Panc1 (cell line): ENCODE data around the gene MRPL33. TPM values are rescaled to one million over a fixed set of nuclear protein-coding genes. Genes with fewer than 3 reads are reported as not detected.

Source experiments
- ATAC-seq: fragments of 200-7000 bp; cut with Tn5 transposase; 2 replicates; pipeline ENCODE4 v1.9.1; 2020; ENCODE audit warnings: mild to moderate bottlenecking, moderate library complexity
- BruUV-seq: library from RNA; stranded (reverse); fragments of 400-500 nt; replicated peaks from 2 replicates; lab custom pipeline; 2021; lab: Mats Ljungman, UMichigan
- CTCF ChIA-PET: fragments of 300-600 bp; sonication (Branson Sonifier 250); formaldehyde crosslinking; loops from one replicate; lab custom pipeline; 2022; ENCODE audit warnings: antibody characterized with exemption; lab: Charles Lee
- POLR2A ChIA-PET: fragments of 300-600 bp; sonication (Branson Sonifier 250); formaldehyde crosslinking; loops from one replicate; lab custom pipeline; 2022; ENCODE audit warnings: antibody characterized with exemption; lab: Charles Lee
- DNase-seq: peaks from one replicate; pipeline ENCODE4 v3.0.0-alpha.2; 2010; ENCODE audit warnings: low read depth, low spot score
- H3K27ac ChIP-seq: 2 replicates; pipeline ENCODE4 v1.5.1; 2011; ENCODE audit warnings: mild to moderate bottlenecking, low read length, inconsistent platforms
- H3K27me3 ChIP-seq: fragments of 200-500 bp; sonication (Bioruptor generic); 2 replicates; pipeline ENCODE4 v1.6.0; 2014; ENCODE audit warnings: low read length, inconsistent platforms; ENCODE audit not compliant: control insufficient read depth, insufficient read depth
- H3K36me3 ChIP-seq: fragments of 200-500 bp; sonication (Bioruptor generic); 2 replicates; pipeline ENCODE4 v1.5.1; 2014; ENCODE audit warnings: inconsistent platforms, mild to moderate bottlenecking, low read length, moderate library complexity; ENCODE audit not compliant: control insufficient read depth, insufficient read depth
- H3K4me1 ChIP-seq: 2 replicates; pipeline ENCODE4 v1.5.1; 2011; ENCODE audit warnings: inconsistent platforms, mild to moderate bottlenecking, low read length, moderate library complexity; ENCODE audit not compliant: control insufficient read depth, insufficient read depth
- H3K4me3 ChIP-seq, 2 experiments: 2 replicates each; pipeline ENCODE4 v1.5.1; 2011 to 2012; ENCODE audit warnings: low read depth in 2 of 2, low read length in 2 of 2, mild to moderate bottlenecking in 2 of 2, inconsistent platforms in 1 of 2, moderate library complexity in 1 of 2
- H3K9me3 ChIP-seq: fragments of 200-500 bp; sonication (Bioruptor generic); 2 replicates; pipeline ENCODE4 v1.5.1; 2014; ENCODE audit warnings: low read depth, mild to moderate bottlenecking, inconsistent platforms, low read length, moderate library complexity; ENCODE audit not compliant: control insufficient read depth, insufficient read depth
- CTCF ChIP-seq: fragments of 450-650 bp; IDR thresholded peaks from 2 replicates; pipeline ENCODE4 v1.5.1; 2017; ENCODE audit warnings: mild to moderate bottlenecking
- POLR2AphosphoS5 ChIP-seq: IDR thresholded peaks from 2 replicates; pipeline ENCODE4 v1.6.1; 2012; ENCODE audit warnings: mild to moderate bottlenecking, low read depth, low read length, moderate library complexity
- SIN3A ChIP-seq: IDR thresholded peaks from 2 replicates; pipeline ENCODE4 v1.6.1; 2012; ENCODE audit warnings: low read depth, mild to moderate bottlenecking, low read length, moderate library complexity, borderline replicate concordance; ENCODE audit not compliant: insufficient read depth
- TCF7L2 ChIP-seq: IDR thresholded peaks from 2 replicates; pipeline ENCODE4 v1.6.1; 2011; ENCODE audit warnings: mild to moderate bottlenecking, low read depth, low read length, inconsistent platforms
- in situ Hi-C: cut with HindIII; loops from 2 replicates; pipeline ENCODE4 v1.10.0; 2016; ENCODE audit warnings: low sequenced_read_pairs, low pct_unique_long_range_greater_than_20kb
- intact Hi-C: fragments of 100-400 bp; cut with micrococcal nuclease; formaldehyde crosslinking; loops from one replicate; pipeline ENCODE4 v1.10.0; 2022; ENCODE audit not compliant: unreplicated experiment
- total RNA-seq: library from RNA; stranded (reverse); gene quantifications from one replicate; pipeline ENCODE4 v1.2.1, GENCODE V29; 2021; ENCODE audit not compliant: unreplicated experiment
- TF ChIP-seq, protein P1 (sequence below), 2 experiments: IDR thresholded peaks; 2 replicates each; pipeline ENCODE4 v1.6.1; 2011 to 2012; ENCODE audit warnings: low read depth in 2 of 2, control low read depth in 1 of 2, low read length in 1 of 2, mild to moderate bottlenecking in 1 of 2, moderate library complexity in 1 of 2; ENCODE audit not compliant: insufficient read depth in 1 of 2

Gene MRPL33
- total RNA-seq, 1 experiment from 2014 or later = 61.6 TPM

DNA sequence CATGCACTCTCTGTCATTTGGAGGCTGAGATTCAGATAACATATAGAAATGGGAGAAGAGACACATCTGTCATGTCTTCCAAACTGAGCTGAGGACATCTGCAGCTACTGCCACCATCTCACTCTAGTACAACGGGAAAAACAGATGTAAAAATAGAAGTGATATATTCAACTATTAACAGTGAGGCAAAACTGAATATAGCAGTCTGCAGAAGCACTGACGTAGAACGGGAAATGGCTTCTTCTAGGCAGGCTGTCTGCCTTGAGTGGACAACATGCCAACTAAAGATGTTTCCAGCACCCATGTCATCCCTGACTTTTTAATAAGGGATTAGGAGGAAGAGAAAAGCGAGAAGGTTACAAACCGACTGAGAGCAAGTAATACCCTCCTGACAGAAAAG, 51.6 kb downstream of the MRPL33 start:
- in situ Hi-C loops = no loop called here
- intact Hi-C loops = no loop called here
- no peak for TF ChIP-seq TCF7L2
- Histone ChIP-seq H3K27ac (no peak overlapping the region), H3K4me1 (no peaks in the 10 kb centered on the region), H3K36me3 (no peaks in the 10 kb centered on the region), H3K4me3 (no peak overlapping the region), H3K9me3 (no peaks in the 10 kb centered on the region), H3K27me3 (no peaks in the 10 kb centered on the region)
- no peak for ATAC-seq
- no TSS peak for BruUV-seq
- CTCF ChIA-PET = no interaction called here
- POLR2A ChIA-PET = no interaction called here
- DNase-seq = no peak

GRCh38 chr2:27823569-27823968, 52.0 kb downstream of the MRPL33 start:
- POLR2A ChIA-PET = no interaction called here
- H3K27me3 ChIP-seq = no peaks in the 10 kb centered on the region
- CTCF ChIA-PET = no interaction called here
- no peaks in the 10 kb centered on the region for H3K9me3 ChIP-seq
- no peaks in the 10 kb centered on the region for H3K4me1 ChIP-seq
- H3K4me3 ChIP-seq = no peak overlapping the region
- no peak overlapping the region for H3K27ac ChIP-seq
- no peak for ATAC-seq
- intact Hi-C loops = no loop called here
- BruUV-seq = no TSS peak
- H3K36me3 ChIP-seq = no peaks in the 10 kb centered on the region
- in situ Hi-C loops = no loop called here
- peak; percentile 14; the same call in 1 of the 2 replicates for TF ChIP-seq CTCF
- TF ChIP-seq, protein P1, sequence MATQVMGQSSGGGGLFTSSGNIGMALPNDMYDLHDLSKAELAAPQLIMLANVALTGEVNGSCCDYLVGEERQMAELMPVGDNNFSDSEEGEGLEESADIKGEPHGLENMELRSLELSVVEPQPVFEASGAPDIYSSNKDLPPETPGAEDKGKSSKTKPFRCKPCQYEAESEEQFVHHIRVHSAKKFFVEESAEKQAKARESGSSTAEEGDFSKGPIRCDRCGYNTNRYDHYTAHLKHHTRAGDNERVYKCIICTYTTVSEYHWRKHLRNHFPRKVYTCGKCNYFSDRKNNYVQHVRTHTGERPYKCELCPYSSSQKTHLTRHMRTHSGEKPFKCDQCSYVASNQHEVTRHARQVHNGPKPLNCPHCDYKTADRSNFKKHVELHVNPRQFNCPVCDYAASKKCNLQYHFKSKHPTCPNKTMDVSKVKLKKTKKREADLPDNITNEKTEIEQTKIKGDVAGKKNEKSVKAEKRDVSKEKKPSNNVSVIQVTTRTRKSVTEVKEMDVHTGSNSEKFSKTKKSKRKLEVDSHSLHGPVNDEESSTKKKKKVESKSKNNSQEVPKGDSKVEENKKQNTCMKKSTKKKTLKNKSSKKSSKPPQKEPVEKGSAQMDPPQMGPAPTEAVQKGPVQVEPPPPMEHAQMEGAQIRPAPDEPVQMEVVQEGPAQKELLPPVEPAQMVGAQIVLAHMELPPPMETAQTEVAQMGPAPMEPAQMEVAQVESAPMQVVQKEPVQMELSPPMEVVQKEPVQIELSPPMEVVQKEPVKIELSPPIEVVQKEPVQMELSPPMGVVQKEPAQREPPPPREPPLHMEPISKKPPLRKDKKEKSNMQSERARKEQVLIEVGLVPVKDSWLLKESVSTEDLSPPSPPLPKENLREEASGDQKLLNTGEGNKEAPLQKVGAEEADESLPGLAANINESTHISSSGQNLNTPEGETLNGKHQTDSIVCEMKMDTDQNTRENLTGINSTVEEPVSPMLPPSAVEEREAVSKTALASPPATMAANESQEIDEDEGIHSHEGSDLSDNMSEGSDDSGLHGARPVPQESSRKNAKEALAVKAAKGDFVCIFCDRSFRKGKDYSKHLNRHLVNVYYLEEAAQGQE (IDR thresholded peaks at IDR 0.05; ENCODE audit: insufficient read depth in 1 of 2, low read depth in 2 of 2, low read length in 1 of 2) = no peak
- no peak for DNase-seq

DNA sequence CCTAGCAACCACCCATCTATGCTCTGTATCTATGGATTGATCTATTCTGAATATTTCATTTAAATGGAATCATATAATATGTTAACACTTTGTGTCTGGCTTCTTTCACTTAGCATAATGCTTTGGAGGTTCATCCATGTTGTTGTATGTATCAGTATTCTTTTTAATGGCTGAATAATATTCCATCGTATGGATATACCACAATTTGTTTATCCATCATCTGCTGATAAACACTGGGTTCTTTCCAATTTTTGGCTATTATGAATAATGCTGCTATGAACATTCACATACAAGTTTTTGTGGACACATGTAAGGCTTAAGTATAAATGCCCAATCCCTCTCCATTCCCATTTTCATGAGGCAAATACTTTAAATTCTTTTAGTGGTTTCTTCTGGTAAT, 52.9 kb downstream of the MRPL33 start:
- no peaks in the 10 kb centered on the region for H3K27me3 ChIP-seq
- CTCF ChIA-PET = no interaction called here
- intact Hi-C loops = no loop called here
- no peak overlapping the region for H3K4me3 ChIP-seq
- no peaks in the 10 kb centered on the region for H3K9me3 ChIP-seq
- no peaks in the 10 kb centered on the region for H3K36me3 ChIP-seq
- no TSS peak for BruUV-seq
- in situ Hi-C loops = no loop called here
- no peak for DNase-seq
- TF ChIP-seq POLR2AphosphoS5 (no peak), SIN3A (no peak), CTCF (no peak), TCF7L2 (no peak)
- TF ChIP-seq, protein P1 (IDR thresholded peaks at IDR 0.05; ENCODE audit: insufficient read depth in 1 of 2, low read depth in 2 of 2, low read length in 1 of 2) = no peak
- no peaks in the 10 kb centered on the region for H3K4me1 ChIP-seq
- POLR2A ChIA-PET = no interaction called here
- ATAC-seq = no peak
- H3K27ac ChIP-seq = no peak overlapping the region
